Spleen (tissue), 7 donors: ENCODE data around the gene CALN1.

Experiments
- CTCF ChIP-seq, 11 experiments: fragments of 200-600 bp in 7 of 11; fragments of 450-650 bp in 4 of 11; sonication (generic) in 4 of 11; IDR thresholded peaks in 8 of 11; conservative IDR thresholded peaks in 3 of 11; 1 replicate in 7 of 11; 2 replicates in 4 of 11; pipeline versions ENCODE4 v1.4.0 to v1.8.0; 2016 to 2021; ENCODE audit warnings: antibody characterized with exemption in 11 of 11, inconsistent platforms in 4 of 11, mild to moderate bottlenecking in 1 of 11
- POLR2A ChIP-seq, 3 donors: fragments of 450-650 bp; IDR thresholded peaks; one replicate each; pipeline ENCODE4 v1.5.1; 2017; ENCODE audit warnings: antibody characterized with exemption in 3 of 3, mild to moderate bottlenecking in 1 of 3
- donor health status: DM: no; HTN: no; CAD: no; lungs with moderate emphysema.
- donor health status: DM: no; HTN: no; CAD: no.
- donor health status: DM: no; HTN: no; CAD: no.

DNA sequence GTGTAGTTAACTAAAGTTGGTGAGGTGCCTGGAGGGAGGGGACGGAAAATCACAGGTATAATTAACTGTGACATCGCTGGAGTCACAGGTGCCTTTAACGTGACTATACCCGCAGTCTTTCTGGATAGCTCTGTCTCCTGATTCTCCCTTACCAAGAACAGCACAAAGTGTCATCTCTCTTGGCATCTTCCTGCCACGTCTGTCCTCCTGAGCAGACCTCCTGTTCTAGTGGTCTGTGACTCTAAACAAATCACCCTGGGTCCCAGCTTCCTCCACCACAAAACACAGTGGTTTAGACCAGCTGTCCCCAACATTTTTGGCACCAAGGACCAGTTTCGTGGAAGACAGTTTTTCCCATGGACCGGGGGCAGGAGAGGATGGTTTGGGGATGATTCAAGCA lies 90.5 kb downstream of the CALN1 start:
- TF ChIP-seq CTCF (IDR thresholded peaks at IDR 0.05 in 8 of 11, conservative IDR thresholded peaks at IDR 0.05 in 3 of 11) = no peak
- TF ChIP-seq POLR2A (IDR thresholded peaks at IDR 0.05) = no peak
